Activated CD4-positive, alpha-beta memory T cell treated with anti-CD3 and anti-CD28 coated beads for 36 hours (primary cell): ENCODE measurements around the gene NCOA3. TPM values are rescaled to one million over a fixed set of nuclear protein-coding genes. Genes with fewer than 3 reads are reported as not detected.
"Not testable (repeated sequence)": the region's sequence is repeated elsewhere in the genome, so short reads cannot be mapped to it uniquely, and the experiment has no call there.

Experiments
- CTCF ChIA-PET: fragments of 350-600 bp; sonication (Branson Sonifier 250); formaldehyde crosslinking; loops from one replicate; lab custom pipeline; 2021; ENCODE audit warnings: antibody characterized with exemption, inconsistent platforms; lab: Charles Lee
- POLR2A ChIA-PET: fragments of 350-600 bp; sonication (Branson Sonifier 250); formaldehyde crosslinking; loops from one replicate; lab custom pipeline; 2021; ENCODE audit warnings: antibody characterized with exemption; lab: Charles Lee
- DNase-seq: peaks from one replicate; pipeline ENCODE4 v3.0.0-alpha.2; 2020
- H3K27ac Mint-ChIP-seq: one replicate; pipeline ENCODE4 v1.8.0; 2021; ENCODE audit warnings: mixed read lengths
- H3K27me3 Mint-ChIP-seq: one replicate; pipeline ENCODE4 v1.8.0; 2021; ENCODE audit warnings: mixed read lengths
- H3K36me3 Mint-ChIP-seq: one replicate; pipeline ENCODE4 v1.8.0; 2021; ENCODE audit warnings: mixed read lengths
- H3K4me1 Mint-ChIP-seq: one replicate; pipeline ENCODE4 v1.8.0; 2021; ENCODE audit warnings: low read depth, mixed read lengths
- H3K4me3 Mint-ChIP-seq: one replicate; pipeline ENCODE4 v1.8.0; 2021; ENCODE audit warnings: mild to moderate bottlenecking, mixed read lengths
- H3K9me3 Mint-ChIP-seq: one replicate; pipeline ENCODE4 v1.8.0; 2021; ENCODE audit warnings: mixed read lengths
- intact Hi-C: fragments of 100-400 bp; cut with micrococcal nuclease; formaldehyde crosslinking; loops from one replicate; pipeline ENCODE4 v1.15.1; 2023
- total RNA-seq, 2 experiments: library from RNA; stranded (reverse); gene quantifications; one replicate each; pipeline ENCODE4 v1.2.3, GENCODE V29; 2021

NCOA3 gene
- total RNA-seq, 2 experiments from 2014 or later: 72.0 to 81.8 TPM

GRCh38 chr20:47502271-47503239 is 868 bp downstream of the NCOA3 start:
- Mint-ChIP-seq H3K27me3 (no peaks in the 10 kb centered on the region), H3K4me3 (peak overlapping the region; percentile 92)
- peak; percentile 50 for DNase-seq

DNA sequence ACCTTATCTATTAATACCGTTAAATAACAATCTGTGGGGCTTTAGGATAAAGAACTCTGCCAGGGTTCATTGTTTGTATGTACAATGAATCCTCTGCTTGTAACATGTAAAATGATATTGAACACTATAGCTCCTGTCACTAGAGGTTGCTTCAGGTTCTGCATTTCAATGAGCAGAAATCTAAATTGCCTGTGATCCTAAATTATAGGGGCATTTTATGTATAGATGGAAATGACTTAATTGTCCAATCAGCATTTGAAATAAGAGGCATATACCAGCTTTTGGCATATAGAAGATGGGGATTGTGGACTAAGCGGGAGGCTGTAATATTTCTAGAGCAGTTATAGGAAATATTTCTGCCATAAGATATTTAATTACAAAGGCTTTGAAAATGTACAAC is 2.0 kb downstream of the NCOA3 start:
- Mint-ChIP-seq H3K36me3 (peaks cover 26% of the 10 kb centered on the region), H3K27ac (peak overlapping the region; percentile 89), H3K4me1 (peaks cover 56% of the 10 kb centered on the region), H3K9me3 (no peaks in the 10 kb centered on the region), H3K4me3 (peak overlapping the region; percentile 92), H3K27me3 (no peaks in the 10 kb centered on the region)
- DNase-seq: no peak
- intact Hi-C loops: loop anchor here (1.0 to 10.0 kb wide), 4 partner anchors 13 to 1261 kb away; no protein-coding TSS in a partner anchor
- ChIA-PET POLR2A (interaction anchor here (0.9 to 4.2 kb wide), 3 partner anchors 10 to 107 kb away, joined by 4 to 70 read pairs (median 21); no protein-coding TSS in a partner anchor), CTCF (interaction anchor here (1.0 to 5.7 kb wide), 11 partner anchors 9 to 232 kb away, joined by 3 to 30 read pairs (median 6); no protein-coding TSS in a partner anchor)

More at GRCh38 chr20:47502271-47503239, 868 bp downstream of the NCOA3 start:
- ChIA-PET POLR2A (interaction anchor here (0.9 to 4.2 kb wide), 14 partner anchors 9 to 1267 kb away, joined by 3 to 70 read pairs (median 5); partner anchors contain the start of gene ZMYND8), CTCF (interaction anchor here (0.6 to 5.7 kb wide), 16 partner anchors 9 to 951 kb away, joined by 3 to 30 read pairs (median 6); no protein-coding TSS in a partner anchor)
- intact Hi-C loops: loop anchor here (1.0 to 10.0 kb wide), 4 partner anchors 14 to 1262 kb away; no protein-coding TSS in a partner anchor
- Mint-ChIP-seq H3K27ac (peak overlapping the region; percentile 89), H3K36me3 (peaks cover 28% of the 10 kb centered on the region), H3K4me1 (peaks cover 57% of the 10 kb centered on the region), H3K9me3 (no peaks in the 10 kb centered on the region)

GRCh38 chr20:47506335-47506734 is 4.6 kb downstream of the NCOA3 start:
- Mint-ChIP-seq H3K27ac (peak overlapping the region; percentile 68), H3K9me3 (no peaks in the 10 kb centered on the region), H3K4me3 (peak overlapping the region; percentile 34), H3K27me3 (no peaks in the 10 kb centered on the region), H3K36me3 (peaks cover 27% of the 10 kb centered on the region), H3K4me1 (peaks cover 64% of the 10 kb centered on the region)
- CTCF ChIA-PET: interaction anchor here (1.3 to 1.4 kb wide), 2 partner anchors 114 to 122 kb away, joined by 4 to 6 read pairs; no protein-coding TSS in a partner anchor
- POLR2A ChIA-PET: interaction anchor here (1.2 kb wide), 1 partner anchor 17 kb away, joined by 3 read pairs; no protein-coding TSS in a partner anchor
- DNase-seq: no peak
- intact Hi-C loops: loop anchor here (10.0 kb wide), 1 partner anchor 1258 kb away; no protein-coding TSS in a partner anchor

- intact Hi-C loops: loop anchor here (10.0 kb wide), 1 partner anchor 1258 kb away; no protein-coding TSS in a partner anchor
- no peak for DNase-seq
- ChIA-PET CTCF (interaction anchor here (1.3 to 2.8 kb wide), 3 partner anchors 114 to 234 kb away, joined by 4 to 12 read pairs (median 6); no protein-coding TSS in a partner anchor), POLR2A (no interaction called here)
- Mint-ChIP-seq H3K27ac (peak overlapping the region; percentile 65), H3K4me1 (peaks cover 68% of the 10 kb centered on the region), H3K4me3 (peak overlapping the region; percentile 7), H3K27me3 (no peaks in the 10 kb centered on the region), H3K36me3 (peaks cover 26% of the 10 kb centered on the region), H3K9me3 (no peaks in the 10 kb centered on the region)
These were observed 5.2 kb downstream of the NCOA3 start for GRCh38 chr20:47506850-47507249.

DNA sequence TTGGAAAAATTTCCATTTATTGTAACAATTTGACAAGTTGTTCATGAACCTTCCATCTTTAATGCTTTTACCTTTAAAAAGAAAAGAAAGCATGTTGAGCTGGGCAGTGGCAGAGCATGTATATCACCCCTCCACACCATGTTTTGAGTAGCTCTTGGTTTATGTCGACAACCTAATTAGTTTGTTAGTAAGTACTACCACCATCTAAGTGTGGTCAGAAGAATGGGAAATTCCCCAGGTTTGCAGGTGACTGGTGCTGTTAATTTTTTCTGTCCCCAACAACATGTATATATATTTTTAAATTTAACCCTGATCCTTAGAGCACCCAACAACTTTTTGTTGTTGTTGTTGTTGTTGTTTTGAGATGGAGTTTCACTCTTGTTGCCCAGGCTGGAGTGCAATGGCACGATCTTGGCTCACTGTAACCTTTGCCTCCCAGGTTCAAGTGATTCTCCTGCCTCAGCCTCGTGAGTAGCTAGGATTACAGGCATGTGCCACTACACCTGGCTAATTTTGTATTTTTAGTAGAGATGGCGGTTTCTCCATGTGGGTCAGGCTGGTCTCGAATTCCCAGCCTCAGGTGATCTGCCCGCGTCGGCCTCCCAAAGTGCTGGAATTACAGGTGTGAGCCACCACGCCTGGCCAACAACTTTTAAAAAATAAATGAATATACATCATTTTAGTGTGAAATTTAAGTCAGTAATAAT is 5.7 kb downstream of the NCOA3 start:
- CTCF ChIA-PET: interaction anchor here (1.3 to 2.8 kb wide), 3 partner anchors 113 to 234 kb away, joined by 4 to 12 read pairs (median 11); no protein-coding TSS in a partner anchor
- H3K27me3 Mint-ChIP-seq, DNase-seq, H3K9me3 Mint-ChIP-seq, POLR2A ChIA-PET: not testable (repeated sequence)
- Mint-ChIP-seq H3K4me1 (peaks cover 70% of the 10 kb centered on the region), H3K36me3 (peaks cover 24% of the 10 kb centered on the region), H3K27ac (peak overlapping the region; percentile 65), H3K4me3 (peak overlapping the region; percentile 7)
- intact Hi-C loops: loop anchor here (10.0 kb wide), 1 partner anchor 1257 kb away; no protein-coding TSS in a partner anchor

GRCh38 chr20:47508278-47508677 is 6.6 kb downstream of the NCOA3 start:
- Mint-ChIP-seq H3K4me1 (peaks cover 77% of the 10 kb centered on the region), H3K9me3 (no peaks in the 10 kb centered on the region), H3K27me3 (no peaks in the 10 kb centered on the region), H3K27ac (peak overlapping the region; percentile 69), H3K4me3 (peak overlapping the region; percentile 43), H3K36me3 (peaks cover 19% of the 10 kb centered on the region)
- CTCF ChIA-PET: interaction anchor here (2.1 to 2.8 kb wide), 2 partner anchors 113 to 235 kb away, joined by 11 to 12 read pairs; no protein-coding TSS in a partner anchor
- DNase-seq: no peak
- POLR2A ChIA-PET: no interaction called here
- intact Hi-C loops: loop anchor here (1.0 to 10.0 kb wide), 2 partner anchors 8 to 1257 kb away; no protein-coding TSS in a partner anchor

DNA sequence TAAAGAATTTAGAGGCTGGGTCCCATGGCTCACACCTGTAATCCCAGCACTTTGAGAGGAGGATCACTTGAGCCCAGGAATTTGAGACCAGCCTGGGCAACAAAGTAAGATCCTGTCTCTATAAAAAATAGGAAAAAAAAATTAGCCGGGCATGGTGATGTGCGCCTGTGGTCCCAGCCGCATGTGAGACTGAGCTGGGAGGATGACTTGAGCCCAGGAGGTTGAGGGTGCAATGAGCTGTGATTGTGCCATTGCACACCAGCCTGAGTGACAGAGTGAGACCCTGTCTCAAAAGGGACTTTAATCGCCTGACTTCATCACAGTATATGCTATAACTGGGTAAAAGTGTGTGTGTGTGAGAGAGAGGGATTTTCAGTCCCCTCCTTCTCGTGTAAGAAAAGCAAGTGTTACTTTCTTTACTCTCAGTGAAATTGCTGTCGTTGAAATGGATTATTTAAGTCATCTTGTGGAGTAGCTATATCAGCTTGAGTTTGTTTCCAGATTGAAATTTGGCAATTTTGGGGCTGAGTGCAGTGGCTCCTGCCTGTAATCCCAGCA is 7.5 kb downstream of the NCOA3 start:
- no peak for DNase-seq
- intact Hi-C loops: loop anchor here (10.0 kb wide), 1 partner anchor 1256 kb away; no protein-coding TSS in a partner anchor
- H3K4me3 Mint-ChIP-seq: no peak overlapping the region
- H3K27me3 Mint-ChIP-seq: no peaks in the 10 kb centered on the region
- POLR2A ChIA-PET: interaction anchor here (0.7 to 1.2 kb wide), 2 partner anchors 10 to 22 kb away, joined by 3 to 4 read pairs; no protein-coding TSS in a partner anchor
- H3K36me3 Mint-ChIP-seq: peaks cover 15% of the 10 kb centered on the region
- peaks cover 79% of the 10 kb centered on the region for H3K4me1 Mint-ChIP-seq
- CTCF ChIA-PET: interaction anchor here (2.1 to 2.8 kb wide), 2 partner anchors 112 to 236 kb away, joined by 11 to 12 read pairs; no protein-coding TSS in a partner anchor
- no peaks in the 10 kb centered on the region for H3K9me3 Mint-ChIP-seq
- H3K27ac Mint-ChIP-seq: peak overlapping the region; percentile 69

DNA sequence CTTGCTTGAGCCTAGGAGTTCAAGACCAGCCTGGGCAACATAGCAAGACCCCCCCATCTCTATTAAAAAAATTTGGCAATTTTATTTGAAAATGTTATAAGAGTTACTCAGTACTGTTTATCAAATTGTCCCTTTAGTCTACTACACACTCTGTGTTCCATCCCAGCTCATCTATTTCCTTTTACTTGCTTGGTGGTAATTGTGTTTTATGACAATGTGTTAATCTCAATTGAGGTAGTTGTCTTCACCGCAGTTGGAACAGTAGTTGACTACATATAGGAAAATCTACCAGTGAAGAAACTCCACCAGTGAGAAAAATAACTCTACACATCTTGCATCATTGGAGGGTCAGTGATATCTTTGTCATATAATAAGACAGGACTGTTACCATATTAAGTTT is 8.0 kb downstream of the NCOA3 start:
- POLR2A ChIA-PET: interaction anchor here (0.7 to 1.2 kb wide), 2 partner anchors 10 to 22 kb away, joined by 3 to 4 read pairs; no protein-coding TSS in a partner anchor
- H3K4me3 Mint-ChIP-seq: no peak overlapping the region
- CTCF ChIA-PET: interaction anchor here (2.1 to 2.8 kb wide), 2 partner anchors 111 to 236 kb away, joined by 11 to 12 read pairs; no protein-coding TSS in a partner anchor
- peak overlapping the region; percentile 69 for H3K27ac Mint-ChIP-seq
- DNase-seq: no peak
- peaks cover 15% of the 10 kb centered on the region for H3K36me3 Mint-ChIP-seq
- H3K9me3 Mint-ChIP-seq: no peaks in the 10 kb centered on the region
- no peaks in the 10 kb centered on the region for H3K27me3 Mint-ChIP-seq
- peaks cover 76% of the 10 kb centered on the region for H3K4me1 Mint-ChIP-seq
- intact Hi-C loops: loop anchor here (10.0 kb wide), 1 partner anchor 1255 kb away; no protein-coding TSS in a partner anchor

DNA sequence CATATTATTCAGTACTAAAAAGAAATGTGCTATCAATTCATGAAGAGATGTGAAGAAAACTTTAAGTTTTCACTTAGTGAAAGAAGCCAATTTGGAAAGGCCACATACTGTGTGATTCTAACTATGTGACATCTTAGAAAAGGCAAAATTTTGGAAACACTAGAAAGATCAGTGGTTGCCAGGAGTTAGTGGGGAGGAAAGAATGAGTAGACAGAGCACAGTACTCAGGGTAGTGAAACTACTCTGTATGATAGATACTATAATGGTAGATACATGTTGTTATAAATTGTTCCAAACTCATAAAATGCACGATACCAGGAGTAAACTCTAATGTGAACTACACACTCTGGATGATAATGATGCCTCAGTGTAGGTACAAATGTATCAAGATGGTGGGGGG is 14.2 kb downstream of the NCOA3 start:
- no peak for DNase-seq
- intact Hi-C loops: loop anchor here (1.0 to 2.0 kb wide), 3 partner anchors 8 to 29 kb away; no protein-coding TSS in a partner anchor
- peaks cover 57% of the 10 kb centered on the region for H3K4me1 Mint-ChIP-seq
- ChIA-PET POLR2A (no interaction called here), CTCF (interaction anchor here (0.8 to 1.5 kb wide), 3 partner anchors 14 to 132 kb away, joined by 3 read pairs; no protein-coding TSS in a partner anchor)
- H3K9me3 Mint-ChIP-seq: peaks cover 10% of the 10 kb centered on the region
- H3K27me3 Mint-ChIP-seq: no peaks in the 10 kb centered on the region
- H3K36me3 Mint-ChIP-seq: peaks cover 28% of the 10 kb centered on the region
- no peak overlapping the region for H3K4me3 Mint-ChIP-seq
- peak overlapping the region; percentile 86 for H3K27ac Mint-ChIP-seq

DNA sequence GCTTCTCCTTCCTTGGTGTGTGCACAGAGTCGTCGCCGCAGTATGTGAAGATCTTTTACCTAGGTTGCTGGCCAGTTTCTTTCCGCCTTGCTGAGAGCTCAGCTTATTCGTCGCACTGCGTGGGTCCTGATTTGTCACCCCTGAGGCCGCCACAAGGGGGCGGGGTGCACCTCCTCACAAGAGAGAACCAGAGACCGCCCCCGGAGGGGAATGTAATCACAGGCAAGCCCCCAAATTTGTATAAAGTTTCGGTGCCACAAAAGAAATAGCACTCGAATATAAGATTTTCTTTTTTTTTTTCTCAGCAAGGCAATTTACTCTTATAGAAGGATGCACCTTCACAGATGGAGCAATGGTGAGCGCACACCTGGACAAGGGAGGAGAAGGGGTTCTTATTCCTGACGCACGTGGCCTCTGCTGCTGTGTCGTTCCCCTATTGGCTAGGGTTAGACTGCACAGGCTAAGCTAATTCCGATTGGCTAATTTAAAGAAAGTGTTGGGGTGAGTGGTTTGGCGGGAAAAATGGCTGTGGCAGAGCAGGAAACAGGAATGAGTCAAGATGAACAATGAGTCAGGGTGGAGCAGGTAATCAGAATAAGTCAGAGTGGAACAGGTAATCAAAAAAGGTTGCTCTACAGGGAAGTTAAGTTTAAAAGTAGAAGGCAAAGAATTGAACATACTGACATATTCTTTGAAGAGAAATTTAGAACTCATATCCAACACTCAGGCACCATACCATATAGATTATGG is 19.5 kb downstream of the NCOA3 start:
- ChIA-PET CTCF (interaction anchor here (1.2 kb wide), 1 partner anchor 9 kb away, joined by 3 read pairs; no protein-coding TSS in a partner anchor), POLR2A (interaction anchor here (0.6 to 0.7 kb wide), 3 partner anchors 78 to 101 kb away, joined by 3 to 5 read pairs (median 5); no protein-coding TSS in a partner anchor)
- intact Hi-C loops: no loop called here
- H3K27me3 Mint-ChIP-seq: no peaks in the 10 kb centered on the region
- H3K9me3 Mint-ChIP-seq: peaks cover 25% of the 10 kb centered on the region
- peak; percentile 38 for DNase-seq
- H3K4me3 Mint-ChIP-seq: no peak overlapping the region
- H3K27ac Mint-ChIP-seq: peak overlapping the region; percentile 35
- peaks cover 49% of the 10 kb centered on the region for H3K36me3 Mint-ChIP-seq
- peaks cover 43% of the 10 kb centered on the region for H3K4me1 Mint-ChIP-seq
